ENCODE data around the gene CLTCL1. TPM values are rescaled to one million over a fixed set of nuclear protein-coding genes. Genes with fewer than 3 reads are reported as not detected.
A peak's percentile ranks its signal among the peaks of the same experiment; 100 is the strongest.

The CLTCL1 gene
- total RNA-seq, 4 donors from 2014 or later: 4.8 to 8.9 (median 6.0) TPM

GRCh38 chr22:19176175-19176643, 115.3 kb downstream of the CLTCL1 start:
- DNase-seq (ENCODE audit: extremely low spot score): no peak
- peak overlapping the region in 1 of 4 donors; percentile 93 for H3K27ac ChIP-seq (replicated peaks in 1 of 4)
- 53% methylated on average over 12 of the region's 12 CpGs for WGBS
- H3K4me3 ChIP-seq: no peak overlapping the region
- no peak for TF ChIP-seq EP300 (IDR thresholded peaks at IDR 0.05)
- no peak for TF ChIP-seq CTCF (IDR thresholded peaks at IDR 0.05)
- TF ChIP-seq POLR2A (IDR thresholded peaks at IDR 0.05; ENCODE audit: low read depth): no peak
- TF ChIP-seq POLR2AphosphoS5 (IDR thresholded peaks at IDR 0.05): no peak
- H3K9me3 ChIP-seq: no peaks in the 10 kb centered on the region
- H3K4me1 ChIP-seq: peaks cover 51 to 74% (median 70%) of the 10 kb centered on the region in 4 donors
- peaks cover 0 to 9% (median 0%) of the 10 kb centered on the region in 4 donors for H3K36me3 ChIP-seq
- intact Hi-C loops (cut with DNase I): loop anchor here (5.0 kb wide), 2 partner anchors 34 to 256 kb away; partner anchors contain the start of genes ESS2, HIRA and MRPL40
- no peaks in the 10 kb centered on the region for H3K27me3 ChIP-seq

- intact Hi-C loops (cut with DNase I): loop anchor here (5.0 kb wide), 2 partner anchors 33 to 257 kb away; partner anchors contain the start of genes ESS2, HIRA and MRPL40
- Histone ChIP-seq H3K27me3 (no peaks in the 10 kb centered on the region), H3K4me3 (no peak overlapping the region), H3K27ac (replicated peaks in 1 of 4) (no peak overlapping the region), H3K4me1 (peaks cover 56 to 79% (median 74%) of the 10 kb centered on the region in 4 donors), H3K36me3 (peaks cover 0 to 9% (median 0%) of the 10 kb centered on the region in 4 donors), H3K9me3 (no peaks in the 10 kb centered on the region)
- 82% methylated on average over 16 of the region's 21 CpGs for WGBS
- no peak for DNase-seq (ENCODE audit: extremely low spot score)
- no peak for TF ChIP-seq EP300 (IDR thresholded peaks at IDR 0.05)
- no peak for TF ChIP-seq CTCF (IDR thresholded peaks at IDR 0.05)
- TF ChIP-seq POLR2AphosphoS5 (IDR thresholded peaks at IDR 0.05): no peak
- TF ChIP-seq POLR2A (IDR thresholded peaks at IDR 0.05; ENCODE audit: low read depth): no peak
Measured at GRCh38 chr22:19175602-19176174, 115.8 kb downstream of the CLTCL1 start.

- Histone ChIP-seq H3K36me3 (peaks cover 0 to 9% (median 0%) of the 10 kb centered on the region in 4 donors), H3K27ac (replicated peaks in 1 of 4) (peak overlapping the region in 3 of 4 donors; percentile 3 to 36 (median 28)), H3K4me3 (no peak overlapping the region), H3K9me3 (no peaks in the 10 kb centered on the region), H3K4me1 (peaks cover 61 to 85% (median 80%) of the 10 kb centered on the region in 4 donors), H3K27me3 (peaks cover 0 to under 1% (median 0%) of the 10 kb centered on the region in 4 donors)
- TF ChIP-seq POLR2A (IDR thresholded peaks at IDR 0.05; ENCODE audit: low read depth) (no peak), CTCF (IDR thresholded peaks at IDR 0.05) (no peak), EP300 (IDR thresholded peaks at IDR 0.05) (no peak), POLR2AphosphoS5 (IDR thresholded peaks at IDR 0.05) (no peak)
- no peak for DNase-seq (ENCODE audit: extremely low spot score)
- intact Hi-C loops (cut with DNase I): loop anchor here (5.0 kb wide), 2 partner anchors 33 to 257 kb away; partner anchors contain the start of genes ESS2, HIRA and MRPL40
- WGBS: 60% methylated on average over 5 of the region's 7 CpGs
Measured at GRCh38 chr22:19175026-19175601, 116.4 kb downstream of the CLTCL1 start.

- H3K9me3 ChIP-seq: no peaks in the 10 kb centered on the region
- DNase-seq (ENCODE audit: extremely low spot score): no peak
- intact Hi-C loops (cut with DNase I): loop anchor here (5.0 kb wide), 2 partner anchors 32 to 258 kb away; partner anchors contain the start of genes ESS2, HIRA and MRPL40
- peaks cover 69 to 87% (median 83%) of the 10 kb centered on the region in 4 donors for H3K4me1 ChIP-seq
- H3K27ac ChIP-seq (replicated peaks in 1 of 4): peak overlapping the region in 3 of 4 donors; percentile 13 to 36 (median 28)
- peaks cover 0 to 8% (median 2%) of the 10 kb centered on the region in 4 donors for H3K27me3 ChIP-seq
- no peak overlapping the region for H3K4me3 ChIP-seq
- TF ChIP-seq POLR2A (IDR thresholded peaks at IDR 0.05; ENCODE audit: low read depth): no peak
- WGBS: 56% methylated on average over 3 of the region's 14 CpGs
- H3K36me3 ChIP-seq: peaks cover 0 to 9% (median 0%) of the 10 kb centered on the region in 4 donors
Measured at GRCh38 chr22:19174106-19175025, 117.2 kb downstream of the CLTCL1 start.
